Neural cell (in vitro differentiated cells): ENCODE data around the gene ATP1A1.

Experiments used
- TF ChIP-seq, protein P1 (sequence below): fragments of 450-650 bp; IDR thresholded peaks from 2 replicates; pipeline ENCODE4 v1.5.1; 2014; ENCODE audit warnings: antibody characterized with exemption, mild to moderate bottlenecking, moderate library complexity; ENCODE audit not compliant: poor library complexity, severe bottlenecking
- TF ChIP-seq, protein P2 (sequence below): IDR thresholded peaks from 2 replicates; pipeline ENCODE4 v1.6.1; 2012; ENCODE audit warnings: borderline replicate concordance

DNA sequence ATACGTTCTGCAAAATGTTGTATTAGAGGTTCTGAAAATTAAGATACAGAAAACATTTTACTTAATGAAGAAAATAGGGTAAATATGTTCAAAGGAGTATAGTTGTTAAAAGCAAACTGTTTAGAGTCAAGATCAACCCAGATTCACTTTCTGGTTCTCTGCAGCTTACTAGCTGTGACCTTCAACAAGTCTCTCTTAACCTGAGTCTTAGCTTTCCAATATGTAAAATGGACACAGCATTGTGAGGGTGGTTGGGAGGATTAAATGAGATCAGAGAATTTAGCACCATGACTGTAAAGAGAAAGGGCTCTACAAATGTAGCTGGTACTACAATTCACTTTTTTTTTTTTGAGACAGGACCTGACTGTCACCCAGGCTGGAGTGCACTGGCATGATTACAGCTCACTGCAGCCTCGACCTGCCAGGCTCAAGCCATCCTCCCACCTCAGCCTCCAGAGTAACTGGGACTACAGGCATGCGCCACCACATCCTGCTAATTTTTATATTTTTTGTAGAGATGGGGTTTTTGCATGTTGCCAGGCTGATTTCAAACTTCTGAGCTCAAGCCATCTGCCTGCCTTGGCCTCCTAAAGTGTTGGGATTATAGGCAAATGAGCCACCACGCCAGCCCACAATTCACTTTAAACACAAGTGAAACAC, 43.9 kb downstream of the ATP1A1 start:
- TF ChIP-seq, protein P1, sequence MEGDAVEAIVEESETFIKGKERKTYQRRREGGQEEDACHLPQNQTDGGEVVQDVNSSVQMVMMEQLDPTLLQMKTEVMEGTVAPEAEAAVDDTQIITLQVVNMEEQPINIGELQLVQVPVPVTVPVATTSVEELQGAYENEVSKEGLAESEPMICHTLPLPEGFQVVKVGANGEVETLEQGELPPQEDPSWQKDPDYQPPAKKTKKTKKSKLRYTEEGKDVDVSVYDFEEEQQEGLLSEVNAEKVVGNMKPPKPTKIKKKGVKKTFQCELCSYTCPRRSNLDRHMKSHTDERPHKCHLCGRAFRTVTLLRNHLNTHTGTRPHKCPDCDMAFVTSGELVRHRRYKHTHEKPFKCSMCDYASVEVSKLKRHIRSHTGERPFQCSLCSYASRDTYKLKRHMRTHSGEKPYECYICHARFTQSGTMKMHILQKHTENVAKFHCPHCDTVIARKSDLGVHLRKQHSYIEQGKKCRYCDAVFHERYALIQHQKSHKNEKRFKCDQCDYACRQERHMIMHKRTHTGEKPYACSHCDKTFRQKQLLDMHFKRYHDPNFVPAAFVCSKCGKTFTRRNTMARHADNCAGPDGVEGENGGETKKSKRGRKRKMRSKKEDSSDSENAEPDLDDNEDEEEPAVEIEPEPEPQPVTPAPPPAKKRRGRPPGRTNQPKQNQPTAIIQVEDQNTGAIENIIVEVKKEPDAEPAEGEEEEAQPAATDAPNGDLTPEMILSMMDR = no peak
- TF ChIP-seq, protein P2, sequence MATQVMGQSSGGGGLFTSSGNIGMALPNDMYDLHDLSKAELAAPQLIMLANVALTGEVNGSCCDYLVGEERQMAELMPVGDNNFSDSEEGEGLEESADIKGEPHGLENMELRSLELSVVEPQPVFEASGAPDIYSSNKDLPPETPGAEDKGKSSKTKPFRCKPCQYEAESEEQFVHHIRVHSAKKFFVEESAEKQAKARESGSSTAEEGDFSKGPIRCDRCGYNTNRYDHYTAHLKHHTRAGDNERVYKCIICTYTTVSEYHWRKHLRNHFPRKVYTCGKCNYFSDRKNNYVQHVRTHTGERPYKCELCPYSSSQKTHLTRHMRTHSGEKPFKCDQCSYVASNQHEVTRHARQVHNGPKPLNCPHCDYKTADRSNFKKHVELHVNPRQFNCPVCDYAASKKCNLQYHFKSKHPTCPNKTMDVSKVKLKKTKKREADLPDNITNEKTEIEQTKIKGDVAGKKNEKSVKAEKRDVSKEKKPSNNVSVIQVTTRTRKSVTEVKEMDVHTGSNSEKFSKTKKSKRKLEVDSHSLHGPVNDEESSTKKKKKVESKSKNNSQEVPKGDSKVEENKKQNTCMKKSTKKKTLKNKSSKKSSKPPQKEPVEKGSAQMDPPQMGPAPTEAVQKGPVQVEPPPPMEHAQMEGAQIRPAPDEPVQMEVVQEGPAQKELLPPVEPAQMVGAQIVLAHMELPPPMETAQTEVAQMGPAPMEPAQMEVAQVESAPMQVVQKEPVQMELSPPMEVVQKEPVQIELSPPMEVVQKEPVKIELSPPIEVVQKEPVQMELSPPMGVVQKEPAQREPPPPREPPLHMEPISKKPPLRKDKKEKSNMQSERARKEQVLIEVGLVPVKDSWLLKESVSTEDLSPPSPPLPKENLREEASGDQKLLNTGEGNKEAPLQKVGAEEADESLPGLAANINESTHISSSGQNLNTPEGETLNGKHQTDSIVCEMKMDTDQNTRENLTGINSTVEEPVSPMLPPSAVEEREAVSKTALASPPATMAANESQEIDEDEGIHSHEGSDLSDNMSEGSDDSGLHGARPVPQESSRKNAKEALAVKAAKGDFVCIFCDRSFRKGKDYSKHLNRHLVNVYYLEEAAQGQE = no peak
